Measurements from ENCODE around the gene EHF. TPM values are rescaled to one million over a fixed set of nuclear protein-coding genes. Genes with fewer than 3 reads are reported as not detected.

EHF gene
- total RNA-seq, 4 donors from 2014 or later: 3.8 to 13.9 (median 8.1) TPM

DNA sequence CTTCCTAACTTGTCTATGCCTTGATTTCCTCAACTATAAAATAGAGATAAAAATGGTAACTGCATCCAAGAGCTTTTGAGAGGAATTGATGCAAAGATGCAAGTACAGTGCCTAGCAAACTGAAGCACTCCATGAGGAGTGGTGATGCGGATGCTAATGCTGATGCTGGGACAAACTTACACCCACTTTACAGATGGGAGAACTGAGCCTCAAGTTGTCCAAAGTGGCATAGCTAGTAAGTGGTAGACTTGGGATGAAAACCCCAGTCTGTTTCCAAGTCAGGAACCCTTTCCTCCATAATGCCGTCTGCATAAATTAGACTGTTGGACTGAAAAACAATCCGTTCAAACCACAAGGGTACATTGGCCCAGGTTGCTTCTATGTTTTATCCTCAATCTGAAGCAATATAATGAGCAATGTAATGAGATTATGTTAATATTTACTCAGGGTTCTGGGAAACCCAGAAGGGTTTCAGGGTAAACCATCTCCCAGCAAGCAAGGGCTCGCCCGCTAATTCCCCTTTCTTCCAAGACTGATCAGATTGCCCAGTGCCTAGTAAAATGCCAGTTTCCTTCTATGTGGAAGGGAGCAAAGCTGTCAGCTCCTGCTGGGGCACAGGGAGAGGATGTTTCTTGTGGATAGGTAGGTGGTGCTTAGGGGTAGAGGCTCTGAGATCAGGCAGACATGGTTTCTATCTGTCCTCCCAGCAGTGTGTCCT is 10.4 kb upstream of the EHF start:
- Histone ChIP-seq H3K4me3 (replicated peaks in 1 of 3) (no peak overlapping the region), H3K27me3 (no peaks in the 10 kb centered on the region), H3K9me3 (no peaks in the 10 kb centered on the region), H3K27ac (no peak overlapping the region), H3K4me1 (peaks cover 4 to 5% of the 10 kb centered on the region in 2 donors), H3K36me3 (no peaks in the 10 kb centered on the region)
- 95 to 98% methylated on average over 5 of the region's 5 CpGs for WGBS, 2 donors
- DNase-seq: no peak
- no peak for TF ChIP-seq POLR2A (IDR thresholded peaks at IDR 0.05)
- TF ChIP-seq CTCF (IDR thresholded peaks at IDR 0.05): no peak
- intact Hi-C loops (cut with DNase I): no loop called here

DNA sequence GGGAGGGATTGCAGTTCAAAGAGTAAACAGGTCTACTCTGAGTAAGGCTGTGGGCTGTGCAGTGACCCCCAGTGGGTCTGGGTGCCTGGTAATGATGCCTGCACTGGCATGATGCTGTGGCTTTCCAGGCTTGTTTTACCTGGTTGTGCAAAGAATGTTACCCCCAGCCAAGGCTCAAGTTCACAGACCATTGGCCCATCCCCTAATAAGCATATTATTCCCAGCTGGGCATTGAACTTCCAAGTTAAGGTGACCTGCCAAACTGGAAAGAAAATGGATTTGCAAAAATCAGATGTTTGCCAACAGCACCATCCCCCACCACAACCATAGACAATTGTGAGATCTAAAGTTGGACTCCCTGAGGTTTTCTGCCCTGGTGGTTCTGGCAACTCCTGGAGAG is 7.9 kb upstream of the EHF start:
- no peak for DNase-seq
- Histone ChIP-seq H3K27ac (no peak overlapping the region), H3K9me3 (no peaks in the 10 kb centered on the region), H3K4me3 (replicated peaks in 1 of 3) (no peak overlapping the region), H3K36me3 (no peaks in the 10 kb centered on the region), H3K4me1 (peaks cover 4 to 5% of the 10 kb centered on the region in 2 donors), H3K27me3 (no peaks in the 10 kb centered on the region)
- TF ChIP-seq POLR2A (IDR thresholded peaks at IDR 0.05): no peak
- TF ChIP-seq CTCF (IDR thresholded peaks at IDR 0.05): no peak
- intact Hi-C loops (cut with DNase I): no loop called here

GRCh38 chr11:34613552-34614056 is 7.3 kb upstream of the EHF start:
- intact Hi-C loops (cut with DNase I): no loop called here
- no peak for TF ChIP-seq POLR2A (IDR thresholded peaks at IDR 0.05)
- TF ChIP-seq CTCF (IDR thresholded peaks at IDR 0.05): no peak
- no peaks in the 10 kb centered on the region for H3K27me3 ChIP-seq
- WGBS, 2 donors: 76 to 79% methylated on average over 2 of the region's 2 CpGs
- H3K4me3 ChIP-seq (replicated peaks in 1 of 3): no peak overlapping the region
- DNase-seq: no peak
- no peak overlapping the region for H3K27ac ChIP-seq
- no peaks in the 10 kb centered on the region for H3K36me3 ChIP-seq
- peaks cover 4 to 5% of the 10 kb centered on the region in 2 donors for H3K4me1 ChIP-seq
- H3K9me3 ChIP-seq: no peaks in the 10 kb centered on the region

DNA sequence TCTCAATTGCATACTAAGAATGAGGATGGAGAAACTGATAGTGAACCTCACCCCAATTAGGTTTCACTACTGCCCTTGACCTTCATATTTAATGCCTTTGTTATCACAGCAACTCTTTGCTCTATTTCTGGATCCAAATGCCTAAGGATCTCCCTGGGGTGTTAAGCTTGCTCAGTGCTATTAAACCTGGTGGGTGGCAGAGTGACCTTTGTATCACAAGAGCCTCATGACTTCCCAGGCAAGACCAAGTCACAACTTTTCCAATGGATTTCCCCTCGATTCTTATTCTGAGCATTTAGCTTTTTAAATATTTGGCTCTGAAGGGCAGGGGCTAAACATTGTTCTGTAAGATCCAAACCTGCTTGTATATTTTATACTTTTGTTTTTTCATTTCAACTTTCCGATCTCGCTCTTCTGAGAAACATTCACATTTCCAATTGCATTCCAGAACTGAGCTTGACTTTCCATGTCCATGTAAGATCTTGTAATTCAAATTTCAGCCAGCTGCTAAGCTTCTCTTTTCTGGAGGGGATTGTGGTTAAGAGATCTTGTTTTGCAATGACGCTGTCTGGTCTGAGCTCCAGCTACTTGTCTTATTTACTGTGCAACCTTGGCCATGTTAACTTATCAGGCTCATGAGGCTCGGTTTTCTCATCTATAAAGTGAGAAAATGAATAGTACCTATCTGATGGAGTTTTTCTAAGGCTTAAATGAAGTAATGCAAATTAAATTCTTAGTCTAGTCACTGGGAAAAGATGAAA is 6.4 kb upstream of the EHF start:
- Histone ChIP-seq H3K27me3 (no peaks in the 10 kb centered on the region), H3K9me3 (no peaks in the 10 kb centered on the region), H3K36me3 (no peaks in the 10 kb centered on the region), H3K4me3 (replicated peaks in 1 of 3) (no peak overlapping the region), H3K4me1 (peaks cover 4 to 5% of the 10 kb centered on the region in 2 donors), H3K27ac (no peak overlapping the region)
- WGBS, 2 donors: 61 to 84% methylated on average over 5 of the region's 5 CpGs
- intact Hi-C loops (cut with DNase I): no loop called here
- TF ChIP-seq POLR2A (IDR thresholded peaks at IDR 0.05): no peak
- TF ChIP-seq CTCF (IDR thresholded peaks at IDR 0.05): no peak
- no peak for DNase-seq

DNA sequence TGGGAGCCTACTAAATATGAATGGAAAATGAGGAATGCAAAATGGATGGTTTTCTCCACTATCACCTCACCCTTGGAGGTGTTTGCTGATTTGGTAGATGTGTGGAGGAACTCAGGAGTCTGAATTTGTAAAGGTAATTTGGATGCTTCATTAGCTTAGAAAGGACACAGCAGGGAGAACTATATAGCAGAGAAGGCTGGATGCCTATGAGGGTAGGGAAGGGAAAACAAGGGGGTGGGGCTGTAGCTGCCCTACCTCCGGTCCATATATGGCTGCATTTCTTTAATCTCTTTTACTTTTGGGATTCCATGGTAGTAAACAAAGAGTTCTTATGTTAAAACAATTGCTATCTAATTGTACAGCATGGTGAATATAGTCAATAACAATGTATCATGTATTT is 4.8 kb upstream of the EHF start:
- H3K36me3 ChIP-seq: no peaks in the 10 kb centered on the region
- 83 to 90% methylated on average over 1 of the region's 1 CpG for WGBS, 2 donors
- no peak overlapping the region for H3K4me3 ChIP-seq (replicated peaks in 1 of 3)
- DNase-seq: no peak
- no peaks in the 10 kb centered on the region for H3K27me3 ChIP-seq
- peaks cover 13 to 14% of the 10 kb centered on the region in 2 donors for H3K4me1 ChIP-seq
- no peak for TF ChIP-seq CTCF (IDR thresholded peaks at IDR 0.05)
- no peak for TF ChIP-seq POLR2A (IDR thresholded peaks at IDR 0.05)
- H3K9me3 ChIP-seq: no peaks in the 10 kb centered on the region
- H3K27ac ChIP-seq: no peak overlapping the region
- intact Hi-C loops (cut with DNase I): no loop called here

All from thyroid gland (tissue), 4 donors.